HEK293 (cell line): ENCODE results near the gene LBH.

Experiments used
- CTCF ChIP-seq: fragments of 450-650 bp; formaldehyde crosslinking; IDR thresholded peaks from 2 replicates; pipeline ENCODE4 v1.5.1; 2016; ENCODE audit warnings: missing biosample characterization, missing genetic modification characterization
- KLF16 ChIP-seq: fragments of 450-650 bp; formaldehyde crosslinking; IDR thresholded peaks from 2 replicates; pipeline ENCODE4 v1.5.1; 2017; ENCODE audit warnings: missing biosample characterization, missing genetic modification characterization
- REST ChIP-seq: fragments of 450-650 bp; formaldehyde crosslinking; IDR thresholded peaks from 2 replicates; pipeline ENCODE4 v1.5.1; 2016; ENCODE audit warnings: missing biosample characterization, missing genetic modification characterization
- ZBTB8A ChIP-seq: fragments of 450-650 bp; formaldehyde crosslinking; IDR thresholded peaks from 2 replicates; pipeline ENCODE4 v1.5.1; 2016; ENCODE audit warnings: missing biosample characterization, missing genetic modification characterization
- ZNF335 ChIP-seq: fragments of 450-650 bp; formaldehyde crosslinking; conservative IDR thresholded peaks from 2 replicates; pipeline ENCODE4 v1.5.1; 2016; ENCODE audit warnings: missing biosample characterization, missing genetic modification characterization
- ZNF394 ChIP-seq: fragments of 450-650 bp; formaldehyde crosslinking; IDR thresholded peaks from 2 replicates; pipeline ENCODE4 v1.5.1; 2016; ENCODE audit warnings: missing biosample characterization, missing genetic modification characterization, mild to moderate bottlenecking, moderate library complexity, borderline replicate concordance
- ZNF404 ChIP-seq: fragments of 450-650 bp; formaldehyde crosslinking; IDR thresholded peaks from 2 replicates; pipeline ENCODE4 v1.5.1; 2017; ENCODE audit warnings: missing biosample characterization, missing genetic modification characterization

- no peak for TF ChIP-seq ZNF335 (tag by site-specific recombination)
- no peak for TF ChIP-seq KLF16
- no peak for TF ChIP-seq ZNF394 (tag by site-specific recombination)
- TF ChIP-seq REST (tag by site-specific recombination): no peak
- TF ChIP-seq CTCF (tag by site-specific recombination): no peak
- no peak for TF ChIP-seq ZBTB8A (tag by site-specific recombination)
- no peak for TF ChIP-seq ZNF404
Observed at GRCh38 chr2:30201990-30202389, 29.3 kb upstream of the LBH start.
